ENCODE results near the gene AKAP13. TPM values are rescaled to one million over a fixed set of nuclear protein-coding genes. Genes with fewer than 3 reads are reported as not detected.

The AKAP13 gene
- total RNA-seq, 1 donor from 2014 or later = 450 TPM

GRCh38 chr15:85749261-85750151 lies 369.1 kb downstream of the AKAP13 start:
- intact Hi-C loops (cut with DNase I) = no loop called here
- Histone ChIP-seq H3K27ac (peak overlapping the region; percentile 65), H3K9me3 (no peaks in the 10 kb centered on the region), H3K36me3 (peaks cover 47% of the 10 kb centered on the region), H3K4me1 (peaks cover 16% of the 10 kb centered on the region), H3K4me3 (peak overlapping the region; percentile 4), H3K27me3 (no peaks in the 10 kb centered on the region)
- no peak for ATAC-seq
- DNase-seq = no peak
- TF ChIP-seq CTCF (IDR thresholded peaks at IDR 0.05) = no peak

GRCh38 chr15:85750319-85751290 lies 370.2 kb downstream of the AKAP13 start:
- ATAC-seq (peak; percentile 47), DNase-seq (peak; percentile 72)
- no peaks in the 10 kb centered on the region for H3K27me3 ChIP-seq
- H3K27ac ChIP-seq = peak overlapping the region; percentile 65
- H3K36me3 ChIP-seq = peaks cover 36% of the 10 kb centered on the region
- H3K4me3 ChIP-seq = peak overlapping the region; percentile 4
- H3K4me1 ChIP-seq = peaks cover 16% of the 10 kb centered on the region
- no peaks in the 10 kb centered on the region for H3K9me3 ChIP-seq
- intact Hi-C loops (cut with DNase I) = no loop called here
- no peak for TF ChIP-seq CTCF (IDR thresholded peaks at IDR 0.05)

- Histone ChIP-seq H3K9me3 (no peaks in the 10 kb centered on the region), H3K4me1 (peaks cover 16% of the 10 kb centered on the region), H3K36me3 (peaks cover 27% of the 10 kb centered on the region), H3K27me3 (no peaks in the 10 kb centered on the region), H3K4me3 (no peak overlapping the region), H3K27ac (peak overlapping the region; percentile 65)
- intact Hi-C loops (cut with DNase I) = no loop called here
- DNase-seq (no peak), ATAC-seq (peak; percentile 26)
- no peak for TF ChIP-seq CTCF (IDR thresholded peaks at IDR 0.05)
Observed at GRCh38 chr15:85751291-85752123, 371.1 kb downstream of the AKAP13 start.

- peaks cover 18% of the 10 kb centered on the region for H3K4me1 ChIP-seq
- H3K4me3 ChIP-seq = no peak overlapping the region
- no peak for TF ChIP-seq CTCF (IDR thresholded peaks at IDR 0.05)
- no peaks in the 10 kb centered on the region for H3K27me3 ChIP-seq
- DNase-seq (no peak), ATAC-seq (no peak)
- no peaks in the 10 kb centered on the region for H3K9me3 ChIP-seq
- intact Hi-C loops (cut with DNase I) = no loop called here
- H3K36me3 ChIP-seq = peaks cover 21% of the 10 kb centered on the region
- H3K27ac ChIP-seq = peak overlapping the region; percentile 65
Observed at GRCh38 chr15:85752124-85752475, 371.7 kb downstream of the AKAP13 start.

GRCh38 chr15:85752491-85752961 lies 372.1 kb downstream of the AKAP13 start:
- ATAC-seq = peak; percentile 62
- Histone ChIP-seq H3K27ac (no peak overlapping the region), H3K27me3 (no peaks in the 10 kb centered on the region), H3K36me3 (peaks cover 17% of the 10 kb centered on the region), H3K4me3 (no peak overlapping the region), H3K9me3 (no peaks in the 10 kb centered on the region), H3K4me1 (peaks cover 20% of the 10 kb centered on the region)
- peak; percentile 86 for DNase-seq
- intact Hi-C loops (cut with DNase I) = no loop called here
- TF ChIP-seq CTCF (IDR thresholded peaks at IDR 0.05) = no peak
